ENCODE measurements around the gene HNRNPF. TPM values are rescaled to one million over a fixed set of nuclear protein-coding genes. Genes with fewer than 3 reads are reported as not detected.

Gene HNRNPF
- total RNA-seq, 6 donors from 2014 or later = 80.7 to 225 (median 177) TPM

DNA sequence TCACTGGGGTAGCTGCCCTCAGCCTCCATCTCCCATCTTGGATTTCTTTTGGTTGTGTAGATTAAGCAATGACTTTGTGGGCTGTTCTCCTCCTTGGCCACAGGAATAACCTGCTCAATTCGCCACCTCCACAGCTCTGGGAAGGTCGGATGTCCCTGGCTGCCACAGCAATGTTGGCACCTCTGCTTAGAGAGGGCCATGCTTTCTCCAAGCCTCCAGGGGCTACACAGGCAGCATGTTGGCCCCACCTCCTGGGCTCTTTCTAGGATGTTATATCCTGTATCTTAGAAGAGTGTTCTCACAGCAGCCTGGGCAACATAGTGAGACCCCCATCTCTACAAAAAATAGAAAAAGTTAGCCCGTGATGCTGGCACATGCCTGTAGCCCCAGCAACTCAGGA, 72.9 kb downstream of the HNRNPF start:
- DNase-seq (no peak), ATAC-seq (ENCODE audit: low FRiP score in 2 of 2) (no peak)
- H3K27ac ChIP-seq = peak overlapping the region in 3 of 4 donors; percentile 52 to 75 (median 65)
- no peaks in the 10 kb centered on the region for H3K27me3 ChIP-seq
- no peaks in the 10 kb centered on the region for H3K36me3 ChIP-seq
- H3K4me3 ChIP-seq = no peak overlapping the region
- H3K9me3 ChIP-seq = no peaks in the 10 kb centered on the region
- TF ChIP-seq POLR2AphosphoS5 (IDR thresholded peaks at IDR 0.05) = no peak
- TF ChIP-seq CTCF (IDR thresholded peaks at IDR 0.05) = no peak
- TF ChIP-seq POLR2A (IDR thresholded peaks at IDR 0.05) = no peak
- TF ChIP-seq EP300 (IDR thresholded peaks at IDR 0.05) = no peak
- 78 to 79% methylated on average over 3 of the region's 3 CpGs for WGBS, 2 donors
- H3K4me1 ChIP-seq = peaks cover 0 to 26% (median 10%) of the 10 kb centered on the region in 4 donors

Small RNA genes within 50 kb of the gene (small RNA-seq; reads per million reads assigned to genes)
- gene RNU6ATAC11P (0 reads per million in 4 donors), gene RNU7-193P (0 reads per million in 4 donors), gene SNORD3J (0 reads per million in 4 donors)

Other genes with a start within 250 kb of the HNRNPF start
- gene RASGEF1A, start 142.1 kb downstream of the HNRNPF start, total RNA-seq = 1 to 10 TPM; 2.3 to 8.4 (median 4.9) TPM
- 1 to 10 TPM in 3 of 6 donors, not detected in 3; 2.5 to 4.0 (median 2.7) TPM for gene FXYD4, start 37.5 kb downstream of the HNRNPF start, total RNA-seq
- 10 to 100 TPM in 3 of 6 donors, 1 to 10 TPM in 3; 4.5 to 25.0 (median 11.0) TPM for gene ZNF487, start 27.9 kb upstream of the HNRNPF start, total RNA-seq
- 1 to 10 TPM; 1.1 to 4.0 (median 2.9) TPM for gene ZNF239, start 165.4 kb upstream of the HNRNPF start, total RNA-seq
- 1 to 10 TPM; 2.1 to 7.7 (median 3.2) TPM for gene ZNF485, start 197.3 kb upstream of the HNRNPF start, total RNA-seq
- 10 to 100 TPM; 16.8 to 36.8 (median 26.8) TPM for gene ZNF32, start 239.7 kb upstream of the HNRNPF start, total RNA-seq